HCT116 (cell line): Measurements from ENCODE around the gene CSRP3. TPM values are rescaled to one million over a fixed set of nuclear protein-coding genes. Genes with fewer than 3 reads are reported as not detected.

Experiments used
- ATAC-seq: fragments of 200-7000 bp; cut with Tn5 transposase; 2 replicates; pipeline ENCODE4 v1.9.1; 2020; ENCODE audit warnings: mild to moderate bottlenecking, moderate library complexity
- BruUV-seq: library from RNA; stranded (reverse); fragments of 400-500 nt; replicated peaks from 2 replicates; lab custom pipeline; 2021; lab: Mats Ljungman, UMichigan
- CTCF ChIA-PET: fragments of 300-600 bp; sonication (Branson Sonifier 250); formaldehyde crosslinking; loops from one replicate; lab custom pipeline; 2021; ENCODE audit warnings: antibody characterized with exemption; lab: Charles Lee
- POLR2A ChIA-PET: fragments of 300-600, 350-600 bp; sonication (Branson Sonifier 250); formaldehyde crosslinking; loops from one replicate; lab custom pipeline; 2021; ENCODE audit warnings: antibody characterized with exemption; lab: Charles Lee
- RAD21 ChIA-PET, 2 experiments: fragments of 300-600 bp; sonication (Branson Sonifier 250); formaldehyde crosslinking; loops; one replicate each; lab custom pipeline; 2023; ENCODE audit warnings: low total read pairs in 2 of 2; ENCODE audit not compliant: uncharacterized antibody in 2 of 2, unreplicated experiment in 2 of 2, low non-redundant PET in 1 of 2; lab: Charles Lee
- DNase-seq: peaks from one replicate; pipeline ENCODE4 v3.0.0-alpha.2; 2010; ENCODE audit warnings: low read depth, low spot score
- H2AFZ ChIP-seq: fragments of 200-600 bp; shearing (Covaris generic), sonication (generic); 2 replicates; pipeline ENCODE4 v1.6.1; 2017; ENCODE audit warnings: low read depth, mixed run types, mixed read lengths, antibody characterized with exemption, low read length; ENCODE audit not compliant: poor library complexity, severe bottlenecking
- H3K27ac ChIP-seq: 2 replicates; pipeline ENCODE4 v1.5.1; 2012; ENCODE audit warnings: low read depth, low read length
- H3K27me3 ChIP-seq: fragments of 200-600 bp; sonication (generic); 2 replicates; pipeline ENCODE4 v1.6.1; 2016; ENCODE audit warnings: mixed run types, low read length, mixed read lengths; ENCODE audit not compliant: insufficient read depth
- H3K36me3 ChIP-seq, 2 experiments: fragments of 200-500 bp in 1 of 2; fragments of 200-600 bp in 1 of 2; sonication (Bioruptor generic) in 1 of 2; sonication (generic) in 1 of 2; 2 replicates each; pipeline versions ENCODE4 v1.5.1 to v1.6.1; 2014 to 2016; ENCODE audit warnings: low read length in 2 of 2, inconsistent platforms in 1 of 2, mixed read lengths in 1 of 2, mixed run types in 1 of 2; ENCODE audit not compliant: insufficient read depth in 2 of 2, control insufficient read depth in 1 of 2
- H3K4me1 ChIP-seq, 2 experiments: fragments of 200-600 bp in 1 of 2; sonication (generic) in 1 of 2; 2 replicates each; pipeline versions ENCODE4 v1.5.1 to v1.6.1; 2012 to 2017; ENCODE audit warnings: low read length in 2 of 2, inconsistent platforms in 1 of 2, mild to moderate bottlenecking in 1 of 2, mixed read lengths in 1 of 2, mixed run types in 1 of 2, moderate library complexity in 1 of 2; ENCODE audit not compliant: insufficient read depth in 2 of 2, control insufficient read depth in 1 of 2
- H3K4me2 ChIP-seq: fragments of 200-600 bp; sonication (generic); 2 replicates; pipeline ENCODE4 v1.6.1; 2017; ENCODE audit warnings: mixed run types, low read length, mixed read lengths
- H3K4me3 ChIP-seq, 2 experiments: fragments of 200-600 bp in 1 of 2; sonication (generic) in 1 of 2; replicated peaks in 1 of 2; 2 replicates each; pipeline ENCODE4 v1.5.1; 2011 to 2016; ENCODE audit warnings: low read length in 2 of 2, control low read depth in 1 of 2, low read depth in 1 of 2, mild to moderate bottlenecking in 1 of 2, mixed read lengths in 1 of 2, mixed run types in 1 of 2
- H3K79me2 ChIP-seq: fragments of 200-600 bp; sonication (generic); 2 replicates; pipeline ENCODE4 v1.6.1; 2017; ENCODE audit warnings: mild to moderate bottlenecking, mixed run types, low read length, moderate library complexity, mixed read lengths; ENCODE audit not compliant: insufficient read depth
- H3K9ac ChIP-seq: fragments of 200-600 bp; sonication (generic); 2 replicates; pipeline ENCODE4 v1.6.1; 2016; ENCODE audit warnings: low read length, mixed read lengths
- H3K9me2 ChIP-seq: fragments of 200-600 bp; sonication (generic), shearing (Covaris generic); 2 replicates; pipeline ENCODE4 v1.6.1; 2017; ENCODE audit warnings: mixed run types, mild to moderate bottlenecking, moderate library complexity; ENCODE audit not compliant: insufficient read depth
- H3K9me3 ChIP-seq, 2 experiments: fragments of 200-500 bp in 1 of 2; fragments of 200-600 bp in 1 of 2; sonication (Bioruptor generic) in 1 of 2; sonication (generic) in 1 of 2; 2 replicates each; pipeline ENCODE4 v1.6.1; 2014 to 2017; ENCODE audit warnings: low read length in 2 of 2, mixed read lengths in 2 of 2, inconsistent platforms in 1 of 2, low read depth in 1 of 2, mild to moderate bottlenecking in 1 of 2, mixed run types in 1 of 2, moderate library complexity in 1 of 2; ENCODE audit not compliant: control insufficient read depth in 1 of 2, insufficient read depth in 1 of 2
- H4K20me1 ChIP-seq: fragments of 200-600 bp; sonication (generic), shearing (Covaris generic); 2 replicates; pipeline ENCODE4 v1.6.1; 2017; ENCODE audit warnings: mixed run types, mild to moderate bottlenecking, moderate library complexity; ENCODE audit not compliant: insufficient read depth
- CBX3 ChIP-seq: IDR thresholded peaks from 2 replicates; pipeline ENCODE4 v1.6.1; 2012; ENCODE audit warnings: low read depth
- CEBPB ChIP-seq: IDR thresholded peaks from 2 replicates; pipeline ENCODE4 v1.6.1; 2012; ENCODE audit warnings: low read depth
- EGR1 ChIP-seq: IDR thresholded peaks from 2 replicates; pipeline ENCODE4 v1.6.1; 2012; ENCODE audit warnings: low read depth
- FOSL1 ChIP-seq: IDR thresholded peaks from 2 replicates; pipeline ENCODE4 v1.6.1; 2012; ENCODE audit warnings: low read depth
- JUND ChIP-seq: IDR thresholded peaks from 2 replicates; pipeline ENCODE4 v1.6.1; 2012
- POLR2AphosphoS5 ChIP-seq: IDR thresholded peaks from 2 replicates; pipeline ENCODE4 v1.6.1; 2011; ENCODE audit warnings: mild to moderate bottlenecking, low read depth, low read length, moderate library complexity
- SIN3A ChIP-seq: IDR thresholded peaks from 2 replicates; pipeline ENCODE4 v1.6.1; 2012; ENCODE audit warnings: low read depth
- SRF ChIP-seq: IDR thresholded peaks from 2 replicates; pipeline ENCODE4 v1.6.1; 2012; ENCODE audit warnings: low read depth
- ZFX ChIP-seq: fragments of 450-650 bp; IDR thresholded peaks from 2 replicates; pipeline ENCODE4 v1.6.1; 2017
- intact Hi-C: fragments of 100-400 bp; cut with micrococcal nuclease; formaldehyde crosslinking; loops from 2 replicates; pipeline ENCODE4 v1.10.0; 2022
- total RNA-seq: library from RNA; stranded (reverse); gene quantifications from one replicate; pipeline ENCODE4 v1.2.1, GENCODE V29; 2021; ENCODE audit not compliant: unreplicated experiment

CSRP3 gene
- total RNA-seq, 1 experiment from 2014 or later, result not detected

DNA sequence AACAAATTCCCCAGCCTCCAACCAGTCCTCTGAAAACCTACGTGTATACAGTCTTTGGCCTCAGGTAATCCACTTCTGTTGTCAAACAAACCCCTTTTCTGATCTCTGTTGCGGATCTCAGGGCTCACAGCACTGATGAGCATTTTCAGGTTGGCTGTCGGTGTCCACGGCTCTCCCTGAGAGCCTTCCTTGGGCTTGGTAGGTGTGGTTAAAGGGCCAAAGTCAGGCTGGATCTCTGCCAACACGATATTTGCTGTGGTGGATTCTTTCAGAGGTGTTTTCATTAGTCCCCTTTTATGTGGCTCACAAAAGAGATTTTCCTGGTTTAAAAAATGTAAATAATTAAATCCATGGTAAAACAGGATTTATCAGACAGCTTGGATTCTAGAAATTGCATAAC lies 36.0 kb upstream of the CSRP3 start:
- ATAC-seq, result no peak
- DNase-seq, result no peak
- intact Hi-C loops, result no loop called here

GRCh38 chr11:19237381-19237780 lies 35.6 kb upstream of the CSRP3 start:
- intact Hi-C loops, result no loop called here

More for the DNA sequence above, 36.0 kb upstream of the CSRP3 start:
- RAD21 ChIA-PET, result no interaction called here
- no peak overlapping the region for H3K4me2 ChIP-seq
- H3K4me3 ChIP-seq, result no peak overlapping the region
- BruUV-seq, result no TSS peak
- H3K9me2 ChIP-seq, result no peaks in the 10 kb centered on the region
- peaks cover 22% of the 10 kb centered on the region for H3K79me2 ChIP-seq
- no peak overlapping the region for H3K27ac ChIP-seq
- TF ChIP-seq JUND (no peak), EGR1 (no peak)
- no peaks in the 10 kb centered on the region for H4K20me1 ChIP-seq
- no peaks in the 10 kb centered on the region for H3K9me3 ChIP-seq
- H3K27me3 ChIP-seq, result no peaks in the 10 kb centered on the region
- H2AFZ ChIP-seq, result no peak overlapping the region
- no peak overlapping the region for H3K9ac ChIP-seq
- CTCF ChIA-PET, result no interaction called here
- H3K36me3 ChIP-seq, result peaks cover 8 to 25% of the 10 kb centered on the region in 2 experiments; a peak in 2 of 4 replicates
- H3K4me1 ChIP-seq, result peaks cover 6 to 41% of the 10 kb centered on the region in 2 experiments
- POLR2A ChIA-PET, result no interaction called here

More at GRCh38 chr11:19237381-19237780, 35.6 kb upstream of the CSRP3 start:
- Histone ChIP-seq H3K27me3 (no peaks in the 10 kb centered on the region), H3K4me2 (no peak overlapping the region), H3K9ac (no peak overlapping the region), H3K79me2 (peaks cover 22% of the 10 kb centered on the region), H3K4me3 (no peak overlapping the region), H3K27ac (no peak overlapping the region), H3K4me1 (peaks cover 7 to 42% of the 10 kb centered on the region in 2 experiments), H3K9me2 (no peaks in the 10 kb centered on the region), H4K20me1 (no peaks in the 10 kb centered on the region), H3K9me3 (no peaks in the 10 kb centered on the region), H2AFZ (no peak overlapping the region), H3K36me3 (peaks cover 8 to 25% of the 10 kb centered on the region in 2 experiments; a peak in 2 of 4 replicates)
- no peak for DNase-seq
- ChIA-PET CTCF (no interaction called here), POLR2A (no interaction called here), RAD21 (no interaction called here)
- no peak for ATAC-seq
- TF ChIP-seq SIN3A (no peak), ZFX (no peak), POLR2AphosphoS5 (no peak), FOSL1 (no peak), SRF (no peak), CBX3 (no peak), CEBPB (no peak)
- no TSS peak for BruUV-seq
